NCI-H2107 (cell line): ENCODE data around the gene DDX41.
"Not testable (repeated sequence)": the region's sequence is repeated elsewhere in the genome, so short reads cannot be mapped to it uniquely, and the experiment has no call there.

Experiments
- DNase-seq: peaks from one replicate; lab custom pipeline; 2025; lab: John Stamatoyannopoulos, UW

The DDX41 gene

DNA sequence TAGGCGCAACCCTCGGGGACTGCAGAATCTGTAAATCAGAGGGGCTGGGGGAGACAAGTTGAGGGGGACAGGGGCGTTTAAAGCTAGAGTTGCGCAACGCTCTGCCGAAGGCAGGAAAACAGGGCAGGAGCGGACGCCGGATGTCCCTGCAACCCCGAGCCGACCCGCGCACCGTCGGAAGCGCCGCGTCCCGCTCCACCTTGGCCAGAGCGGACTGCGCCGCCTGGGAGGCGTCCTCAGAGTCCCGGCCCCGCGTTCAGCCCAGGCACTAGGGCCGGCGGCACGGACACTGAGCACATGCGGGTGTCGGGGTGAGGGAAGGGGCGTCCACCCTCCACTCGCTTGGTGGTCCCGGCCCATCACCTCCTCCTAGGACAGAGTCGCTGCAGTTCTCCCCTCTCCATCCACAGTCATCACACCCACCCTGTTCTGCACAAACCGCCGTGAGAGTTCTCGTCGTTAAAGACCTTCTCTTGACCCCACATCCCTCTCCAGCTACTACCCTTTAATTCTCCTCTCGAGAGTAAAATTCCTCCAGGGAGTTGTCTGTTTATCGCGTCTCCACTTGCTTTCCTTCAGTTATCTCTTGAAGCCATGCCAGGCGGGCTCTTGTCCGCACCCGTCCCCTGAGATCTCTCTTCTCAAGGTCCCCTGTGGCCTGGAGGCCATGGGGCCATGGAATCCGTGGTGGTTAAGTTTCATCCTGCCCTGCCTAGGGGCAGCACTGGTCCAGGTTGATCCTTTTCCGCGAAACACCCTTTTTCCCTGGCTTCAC is 18.6 kb downstream of the DDX41 start:
- no peak for DNase-seq

DNA sequence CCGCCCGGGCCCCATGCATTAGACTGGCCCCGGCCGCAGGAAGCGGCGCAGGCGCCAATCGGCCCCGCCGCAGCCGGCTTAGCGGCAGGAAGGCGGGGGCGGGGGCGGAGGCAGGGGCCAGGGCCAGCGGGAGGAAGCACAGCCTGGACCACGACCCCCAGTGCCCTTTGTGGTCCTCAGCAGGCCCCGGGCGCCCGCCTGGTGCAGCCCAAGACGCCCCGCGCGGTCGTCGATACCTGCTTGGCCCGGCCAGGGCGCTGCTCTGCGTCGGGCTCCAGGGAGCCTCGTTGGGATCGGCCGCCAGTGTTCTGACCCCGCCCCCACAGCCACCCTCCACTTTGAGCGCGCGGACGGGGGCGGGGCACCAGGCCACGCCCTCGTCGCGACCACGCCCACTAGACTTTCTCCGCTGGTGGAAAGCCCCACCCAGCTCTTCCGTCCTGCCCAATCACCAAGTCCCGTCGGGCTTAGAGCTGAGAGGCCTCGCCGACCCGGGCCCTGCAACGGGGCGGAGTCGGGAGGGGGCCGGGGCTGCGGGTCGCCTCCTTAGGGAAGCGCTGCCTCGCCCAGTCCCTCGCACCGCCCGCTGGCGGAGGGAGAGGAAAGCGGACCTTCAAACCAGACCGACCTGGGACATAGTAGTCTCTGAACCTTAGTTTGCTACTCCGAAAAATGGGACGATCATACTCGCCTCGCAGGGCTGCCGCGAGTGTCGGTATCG is 19.3 kb downstream of the DDX41 start, which contains the start of gene PDLIM7:
Gene PDLIM7 (minus strand): TSS at position 313 of the 721 bp plus-strand sequence. CDS start 1,092 bp downstream, outside the sequence.
- peak; percentile 85 for DNase-seq

DNA sequence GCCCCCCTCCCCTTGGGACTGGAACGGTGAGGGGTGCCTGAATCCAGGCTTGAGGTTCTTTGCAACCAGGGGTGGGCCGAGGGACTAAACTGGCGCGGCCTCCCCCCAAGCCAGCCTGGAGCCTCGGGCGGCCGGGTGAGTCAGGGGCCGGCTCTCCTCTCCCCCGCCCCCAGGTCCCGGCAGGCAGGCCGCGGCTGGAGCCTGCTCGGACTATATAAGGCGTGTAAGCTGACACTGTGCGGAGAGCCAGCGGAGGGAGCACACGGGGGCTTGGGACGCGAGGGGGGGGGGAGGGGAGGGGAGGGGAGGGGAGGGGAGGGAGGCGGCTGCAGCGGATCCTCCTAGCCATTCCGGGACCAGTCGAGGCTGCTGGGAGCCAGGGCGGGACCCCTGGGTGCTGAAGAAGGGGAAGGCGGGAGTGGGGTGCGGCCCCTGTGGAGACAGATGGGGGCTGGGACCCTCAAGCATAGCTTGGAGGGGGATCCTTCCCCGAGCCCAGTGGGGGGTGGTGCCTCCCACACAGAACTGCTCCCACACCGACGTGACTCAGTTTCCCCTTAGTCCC is 20.0 kb downstream of the DDX41 start:
- peak; percentile 21 for DNase-seq

DNA sequence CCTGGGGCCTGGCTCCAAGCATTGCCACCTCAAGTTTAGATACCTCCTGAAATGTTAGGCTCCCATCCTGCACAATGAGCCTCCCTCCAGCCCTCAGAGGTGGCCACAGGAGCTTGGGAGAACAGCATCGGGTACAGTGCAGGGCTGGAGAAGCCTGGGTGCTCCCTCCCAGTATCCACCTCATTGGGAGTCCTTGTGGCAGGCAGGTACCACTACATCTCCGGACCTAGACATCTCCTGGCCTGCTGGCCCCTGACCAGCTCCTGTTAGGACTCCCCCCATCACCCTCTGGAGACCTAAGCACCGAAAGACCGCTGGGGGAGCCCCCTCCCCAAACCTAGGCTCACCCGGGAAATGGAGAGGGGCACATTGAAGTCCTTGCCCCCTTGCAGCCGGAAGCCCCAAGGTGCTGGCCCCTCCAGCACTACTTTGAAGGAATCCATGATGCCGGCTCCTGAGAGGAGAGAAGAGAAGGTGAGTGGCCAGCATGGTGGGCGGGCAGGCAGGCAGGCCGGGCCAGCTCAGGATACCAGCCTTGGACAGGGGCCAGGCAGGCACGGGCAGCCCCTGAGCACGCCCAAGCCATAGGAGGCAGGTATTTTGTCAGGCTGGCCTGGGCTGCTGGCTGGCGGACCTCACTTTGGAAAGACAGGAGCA is 20.6 kb downstream of the DDX41 start:
- DNase-seq = no peak

DNA sequence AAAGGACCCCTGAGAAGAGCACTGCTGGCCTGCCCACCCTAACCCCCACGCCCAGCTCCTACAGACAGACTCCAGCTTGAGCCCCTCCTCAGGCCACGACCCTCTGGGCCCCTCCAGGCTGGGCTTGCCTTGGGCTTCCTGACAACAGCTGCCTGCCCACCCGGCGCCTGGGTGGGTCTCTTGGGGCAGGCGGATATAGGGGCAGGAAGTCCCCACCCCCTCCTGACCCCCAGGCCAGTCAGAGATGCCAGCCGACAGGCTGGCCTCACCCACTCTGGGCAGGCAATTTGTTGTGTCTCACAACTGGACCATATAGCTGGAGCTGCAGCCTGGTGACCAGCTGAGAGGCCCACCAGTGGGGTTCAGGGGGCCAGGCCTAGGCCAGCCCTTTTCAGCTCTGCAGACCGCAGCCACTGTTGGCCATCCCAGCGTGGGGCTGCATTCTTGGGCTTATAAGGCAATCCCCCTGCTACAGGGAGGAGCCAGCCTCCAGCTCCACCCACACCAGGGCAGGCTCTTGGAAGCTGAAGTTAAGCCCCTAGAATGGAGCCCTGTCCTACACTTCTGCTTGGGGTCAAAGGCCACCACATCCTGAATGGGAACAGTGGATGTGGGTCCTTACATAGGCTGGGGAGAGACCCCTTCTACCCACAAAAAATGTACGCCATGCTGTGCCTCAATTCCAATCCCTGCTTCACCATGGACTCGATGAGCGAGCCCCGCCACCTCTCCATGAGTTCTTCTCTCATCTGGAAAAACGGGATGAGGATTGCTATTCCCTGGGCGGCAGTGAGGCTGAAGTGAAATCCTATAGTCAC is 21.3 kb downstream of the DDX41 start:
- no peak for DNase-seq

DNA sequence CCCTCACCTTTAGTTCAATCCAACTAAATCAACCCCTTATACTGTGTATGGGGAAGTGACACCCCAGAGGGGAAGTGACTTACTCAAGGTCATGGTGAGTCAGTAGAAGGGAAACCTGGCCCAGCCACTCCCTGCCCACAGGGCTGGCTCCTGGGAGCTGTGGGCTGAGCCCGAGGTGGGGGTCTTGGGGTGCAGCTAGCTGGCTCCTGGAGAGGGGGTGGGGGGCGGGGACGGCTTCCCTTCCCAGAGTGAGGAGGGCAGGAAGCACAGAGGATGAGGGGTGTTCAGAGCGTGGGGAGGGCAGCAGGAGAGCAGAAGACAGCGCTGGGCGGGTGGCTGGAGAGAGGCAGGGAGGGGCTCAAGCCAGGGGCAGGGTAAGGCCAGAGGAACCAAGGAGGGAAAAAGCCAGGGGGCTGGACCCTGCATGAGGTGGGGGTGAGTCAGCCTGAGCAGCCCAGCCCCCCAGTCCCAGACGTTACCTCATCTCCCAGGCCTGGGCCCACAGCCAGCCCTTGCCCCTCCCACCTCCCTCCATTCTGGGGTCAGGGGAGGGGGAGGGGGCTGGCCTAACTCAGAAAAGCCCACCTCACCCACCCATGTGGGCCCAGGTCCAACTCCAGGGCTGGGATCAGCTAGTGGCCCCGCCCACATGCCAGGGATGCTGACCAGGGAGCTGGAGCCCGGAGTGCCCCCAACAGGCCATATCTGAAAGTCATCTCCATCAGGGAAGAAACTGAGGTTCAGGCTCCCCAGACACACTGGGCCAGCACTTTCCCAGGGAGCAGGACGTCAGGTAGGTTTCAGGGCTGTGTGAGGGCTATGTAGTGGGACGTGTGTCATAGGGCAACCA is 22.2 kb downstream of the DDX41 start:
- no peak for DNase-seq

DNA sequence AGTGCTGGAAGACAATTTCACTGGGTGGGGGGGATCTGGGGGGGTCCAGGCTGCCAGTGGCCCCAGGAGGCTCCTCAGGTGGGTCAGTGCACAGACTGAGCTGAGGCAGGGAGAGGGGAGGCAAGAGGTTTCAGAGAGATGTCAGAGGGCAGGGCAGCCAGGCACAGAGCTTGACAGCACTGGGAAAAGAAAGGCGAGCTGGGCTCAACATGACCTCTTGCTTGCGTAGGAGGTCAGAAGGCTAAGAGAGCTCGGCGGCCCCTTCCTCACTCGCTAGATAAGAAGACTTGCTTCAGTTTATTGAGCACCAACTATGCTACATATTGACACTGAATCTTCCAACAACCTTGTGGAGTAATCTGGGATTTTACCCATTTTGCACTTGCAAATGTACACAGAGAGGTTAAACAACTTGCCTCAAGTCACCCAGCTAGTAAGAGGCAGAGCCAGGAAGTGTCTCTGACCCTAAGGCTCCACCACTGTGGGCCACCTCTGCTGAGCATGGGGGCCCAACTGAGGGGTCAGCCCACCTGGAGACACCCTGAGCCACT is 22.9 kb downstream of the DDX41 start:
- no peak for DNase-seq

DNA sequence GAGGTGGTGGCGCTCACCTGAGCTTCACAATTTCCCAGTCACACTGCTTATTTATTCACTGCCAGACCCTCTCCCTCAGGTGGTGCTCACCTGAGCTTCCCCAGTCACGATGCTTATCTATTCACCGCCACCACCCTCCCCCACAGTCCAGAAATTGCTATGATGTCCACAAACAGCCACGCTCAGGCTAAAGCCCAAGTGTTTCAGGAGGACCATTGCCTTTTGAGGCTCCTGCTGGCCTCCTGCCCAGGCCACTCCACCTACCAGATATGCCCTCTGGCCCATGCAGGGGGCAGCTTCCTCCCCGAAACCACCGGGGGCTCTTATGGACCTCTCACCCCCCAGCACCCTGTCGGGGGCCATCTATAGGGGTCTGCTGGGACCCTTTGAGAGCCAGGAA is 23.9 kb downstream of the DDX41 start:
- no peak for DNase-seq

DNA sequence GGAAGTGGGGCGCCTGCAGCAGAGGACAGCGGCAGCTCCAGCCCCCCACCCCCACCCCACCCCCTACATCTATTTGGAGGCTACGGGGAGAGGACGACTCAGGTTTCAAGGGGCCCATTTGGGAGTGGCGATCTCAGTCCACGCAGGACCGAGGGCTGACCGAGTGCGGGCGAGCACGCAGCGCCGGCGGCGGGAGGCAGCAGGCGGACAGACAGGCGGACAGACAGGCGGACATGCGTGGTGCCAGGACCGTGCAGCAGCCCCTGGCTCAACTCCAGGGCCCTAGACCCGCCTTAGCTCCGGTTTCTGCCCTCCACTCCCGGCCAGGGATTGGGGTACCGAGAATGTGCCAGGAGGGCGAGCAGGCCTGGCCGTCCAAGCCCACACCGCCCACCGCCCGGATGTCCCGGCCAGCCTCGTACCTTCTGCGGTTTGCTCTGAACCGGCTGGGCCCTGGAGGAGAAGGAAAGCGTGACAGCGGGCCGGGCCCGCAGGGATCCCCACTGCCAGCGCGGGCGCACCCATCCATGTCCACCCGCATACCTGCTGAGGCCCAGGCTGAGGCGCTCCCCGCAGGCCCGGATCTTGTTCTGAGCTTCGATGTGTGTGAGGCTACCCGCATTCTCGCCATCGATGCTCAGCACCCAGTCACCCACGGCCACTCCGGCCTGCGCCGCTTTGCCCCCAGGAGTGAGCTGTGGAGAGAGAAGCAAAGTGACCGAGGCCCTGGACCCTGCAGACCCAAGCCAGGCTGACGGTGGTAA is 24.6 kb downstream of the DDX41 start:
- no peak for DNase-seq

DNA sequence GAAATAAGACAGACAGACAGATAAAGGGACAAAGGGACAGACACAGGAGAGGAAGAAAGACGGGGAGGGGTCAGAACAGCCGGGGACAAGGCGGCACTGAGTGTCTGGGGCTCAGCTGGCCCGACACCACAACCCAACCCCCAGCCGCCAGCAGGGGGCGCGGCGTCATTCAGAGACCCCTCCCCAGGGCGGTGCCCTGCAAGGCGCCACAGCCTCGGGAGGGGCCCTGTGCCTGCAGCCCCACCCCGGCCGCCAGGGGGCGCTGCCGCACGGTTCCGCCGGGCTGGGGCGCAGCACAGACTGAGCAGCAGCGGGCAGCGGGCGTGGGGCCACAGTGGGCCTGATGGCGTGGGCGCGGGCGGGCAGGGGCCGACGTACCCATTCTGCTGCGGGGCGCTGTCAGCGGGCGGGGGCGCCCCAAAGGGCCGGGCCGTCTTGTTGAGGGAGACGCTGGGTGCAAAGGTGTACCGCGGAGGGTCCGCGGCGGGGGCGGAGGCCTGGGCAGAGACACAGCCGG is 25.3 kb downstream of the DDX41 start:
- DNase-seq = no peak

DNA sequence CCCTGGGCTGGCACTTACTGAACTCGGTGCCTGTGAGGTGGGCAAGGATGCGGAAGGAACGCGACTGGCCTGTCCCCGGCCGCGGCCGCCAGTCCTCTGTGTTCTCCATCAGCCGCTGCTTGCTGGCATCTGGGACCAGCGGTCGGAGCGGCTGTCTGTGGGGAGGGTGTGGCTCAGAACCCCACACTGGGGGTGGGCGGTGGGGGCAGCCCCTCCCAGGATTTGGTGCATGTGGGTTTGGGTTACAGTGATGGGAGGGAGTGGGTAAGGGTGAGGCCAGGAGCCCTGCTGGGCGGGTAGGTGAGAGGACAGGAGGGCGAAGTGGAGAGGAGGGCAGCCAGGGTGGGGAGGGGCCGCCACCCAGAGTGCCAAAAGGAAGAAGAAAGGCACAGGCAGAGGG is 25.8 kb downstream of the DDX41 start:
- no peak for DNase-seq

DNA sequence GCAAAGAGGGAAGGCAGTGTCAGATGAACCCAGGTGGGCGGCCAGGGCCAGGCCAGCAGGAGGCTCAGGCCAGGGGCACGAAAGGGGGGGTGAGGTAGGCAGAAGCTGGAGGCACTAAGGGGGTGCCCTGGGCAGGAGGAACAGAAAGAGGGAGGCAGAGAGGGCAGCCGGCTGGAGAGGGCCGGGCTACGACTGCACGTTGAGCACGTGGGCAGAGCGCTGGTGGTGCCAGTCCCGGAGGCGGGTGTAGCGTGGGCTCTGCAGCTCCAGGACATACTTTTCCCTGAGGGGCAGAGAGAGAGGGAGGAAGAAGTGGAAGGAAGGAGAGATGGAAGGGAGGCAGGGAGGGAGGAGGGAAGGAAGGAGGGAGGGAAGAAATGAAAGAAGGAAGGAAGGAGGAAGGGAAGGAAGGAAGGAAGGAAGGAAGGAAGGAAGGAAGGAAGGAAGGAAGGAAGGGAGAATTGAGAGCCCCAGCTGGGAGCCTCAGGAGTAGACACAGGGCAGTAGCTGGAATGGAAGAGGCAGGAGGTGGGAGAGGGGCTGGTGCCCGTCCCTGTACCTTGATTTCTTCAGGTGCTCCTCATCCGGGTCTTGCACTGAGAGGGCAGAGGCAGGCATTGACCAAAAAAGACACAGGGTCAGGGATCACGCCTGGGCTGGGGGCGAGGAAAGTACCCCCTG is 26.3 kb downstream of the DDX41 start:
- DNase-seq = no peak

DNA sequence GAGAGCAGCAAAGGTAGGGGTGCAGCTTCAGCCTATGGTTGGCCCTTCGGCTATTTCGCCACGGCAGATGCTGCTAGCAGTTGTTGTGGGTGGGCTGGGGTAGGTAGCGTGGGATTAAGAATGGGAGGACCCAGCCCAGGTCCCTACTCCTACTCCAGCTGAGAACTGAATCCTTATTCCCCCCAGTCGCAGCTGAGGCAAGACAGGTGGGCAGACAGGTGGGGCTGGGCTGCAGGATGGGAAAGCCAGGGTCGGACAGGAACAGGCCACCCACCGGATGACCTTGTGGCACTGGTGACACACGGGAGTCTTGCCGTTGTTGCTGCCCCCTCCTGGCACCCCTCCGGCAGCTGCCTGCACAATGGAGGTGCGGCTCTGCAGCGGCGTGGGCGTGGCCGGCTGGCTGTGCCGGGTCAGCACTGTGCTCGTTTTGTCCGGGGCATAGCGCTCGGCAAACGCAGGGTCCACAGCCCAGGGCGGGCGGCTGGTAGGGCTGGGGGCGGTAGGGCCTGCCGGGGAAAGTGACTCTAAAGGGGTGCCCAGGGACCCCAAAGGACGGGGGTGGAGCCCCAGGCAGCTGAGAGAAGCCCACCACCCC is 27.5 kb downstream of the DDX41 start:
- no peak for DNase-seq

DNA sequence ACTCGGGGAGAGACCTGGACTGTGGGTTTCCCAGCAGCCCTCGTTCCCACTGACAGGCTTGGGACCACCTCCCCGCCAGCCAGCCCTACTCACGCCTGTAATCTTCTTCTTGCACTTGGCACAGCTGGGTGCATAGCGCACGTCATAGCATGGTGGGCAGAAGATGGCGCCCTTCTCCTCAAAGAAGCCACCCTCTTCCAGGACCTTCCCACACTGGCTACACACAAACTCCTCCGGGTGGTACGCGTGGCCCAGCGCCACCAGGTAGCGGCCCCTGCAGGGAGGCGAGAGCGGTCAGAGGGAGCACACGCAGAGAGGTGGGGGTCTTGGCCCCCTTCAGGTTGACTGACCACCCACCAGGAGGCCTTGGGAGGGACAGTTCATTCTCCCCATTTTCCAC is 28.8 kb downstream of the DDX41 start:
- DNase-seq = no peak

DNA sequence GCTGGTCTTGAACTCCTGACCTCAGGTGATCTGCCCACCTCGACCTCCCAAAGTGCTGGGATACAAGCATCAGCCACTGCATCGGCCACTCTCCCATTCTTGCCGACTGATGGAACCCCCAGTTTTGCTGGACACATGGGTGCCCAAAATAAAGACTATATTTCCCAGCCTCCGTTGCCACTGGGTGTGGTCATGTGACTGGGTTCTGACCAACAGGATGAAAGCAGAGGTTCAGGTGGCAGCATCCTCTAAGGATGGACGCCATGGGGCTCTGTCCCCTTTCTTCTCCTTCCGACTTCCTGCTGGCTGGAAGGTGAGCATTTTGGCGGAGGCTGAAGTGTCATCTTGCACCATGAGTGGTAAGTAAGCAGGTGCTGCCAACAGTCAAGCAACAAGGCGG is 29.6 kb downstream of the DDX41 start:
- no peak for DNase-seq

DNA sequence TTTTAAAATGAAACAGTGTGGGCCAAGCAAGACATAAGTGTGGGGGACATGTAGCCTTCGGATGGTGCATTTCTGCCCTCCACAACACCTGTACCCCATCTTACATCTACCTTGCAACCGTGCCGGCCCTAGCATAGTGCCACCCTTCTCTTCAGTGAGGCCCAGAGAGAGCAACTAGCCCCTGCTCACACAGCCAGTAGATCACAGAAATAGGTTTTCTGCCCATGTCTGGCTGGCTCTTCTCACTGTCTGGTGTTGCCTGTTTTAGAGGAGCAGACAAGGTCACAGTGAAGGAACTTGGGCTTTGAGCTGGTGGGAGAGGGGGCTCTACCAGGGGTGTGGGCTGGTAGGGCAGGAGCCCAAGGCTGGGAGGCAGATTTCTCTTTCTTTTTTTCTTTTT is 30.5 kb downstream of the DDX41 start:
- DNase-seq = no peak

DNA sequence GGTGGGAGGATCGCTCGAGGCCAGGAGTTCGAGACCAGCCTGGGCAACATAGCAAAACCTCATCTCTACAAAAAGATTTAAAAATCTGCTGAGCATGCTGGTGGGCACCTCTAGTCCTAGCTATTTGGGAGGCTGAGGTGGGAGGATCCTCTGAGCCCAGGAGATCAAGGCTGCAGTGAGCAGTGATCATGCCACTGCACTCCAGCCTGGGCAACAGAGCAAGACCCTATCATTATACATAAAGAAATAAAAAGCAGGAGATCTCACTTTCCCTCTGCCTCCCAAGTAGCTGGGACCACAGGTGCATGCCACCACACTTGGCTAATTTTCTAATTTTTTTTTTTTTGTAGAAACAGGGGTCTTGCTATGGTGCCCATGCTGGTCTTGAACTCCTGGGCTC is 31.0 kb downstream of the DDX41 start:
- DNase-seq = not testable (repeated sequence)

DNA sequence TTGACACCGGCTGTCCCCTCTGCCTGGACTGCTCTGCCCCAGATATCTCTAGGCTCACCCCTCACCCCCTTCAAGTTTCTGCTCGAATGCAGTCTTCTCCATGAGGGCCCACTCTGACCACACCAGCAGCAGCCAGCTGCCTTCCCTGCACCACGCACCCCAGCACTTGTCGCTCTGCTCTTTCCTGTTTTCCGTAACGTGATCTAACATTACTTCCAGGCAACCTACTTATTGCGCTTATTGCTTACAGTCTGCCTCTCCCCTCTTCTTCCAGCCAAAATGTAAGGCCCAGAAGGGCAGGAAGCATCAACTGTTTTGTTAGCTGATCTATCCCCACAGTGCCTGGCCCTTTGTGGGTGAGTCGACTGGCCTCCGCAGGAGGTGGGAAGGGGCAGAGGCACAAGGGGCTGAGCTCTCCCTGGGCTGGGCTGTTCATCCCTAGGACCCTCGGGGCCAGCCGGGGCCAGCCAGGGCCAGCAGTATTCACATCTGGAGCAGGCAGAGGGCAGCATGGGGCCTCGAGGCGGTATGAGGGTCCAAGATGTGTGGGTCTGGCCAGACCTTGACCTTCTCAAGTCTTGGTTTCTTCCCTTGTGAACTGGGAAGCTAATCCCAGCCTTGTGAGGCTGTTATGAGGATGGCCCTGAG is 31.7 kb downstream of the DDX41 start:
- no peak for DNase-seq
